Osteoblast (primary cell): ENCODE data around the gene SNCAIP. TPM values are rescaled to one million over a fixed set of nuclear protein-coding genes. Genes with fewer than 3 reads are reported as not detected.
A peak's percentile ranks its signal among the peaks of the same experiment; 100 is the strongest.

Experiments used
- DNase-seq: peaks from one replicate; pipeline ENCODE4 v3.0.0; 2011; ENCODE audit warnings: low spot score, mixed read lengths; ENCODE audit not compliant: insufficient read length; ENCODE audit errors: missing footprints
- H2AFZ ChIP-seq: 2 replicates; pipeline ENCODE4 v1.6.0; 2011; ENCODE audit warnings: mild to moderate bottlenecking, low read length
- H3K27ac ChIP-seq: 2 replicates; pipeline ENCODE4 v1.5.1; 2011; ENCODE audit warnings: mild to moderate bottlenecking, low read depth, low read length, moderate library complexity
- H3K27me3 ChIP-seq: 2 replicates; pipeline ENCODE4 v1.6.0; 2012; ENCODE audit warnings: mild to moderate bottlenecking, control low read depth, inconsistent platforms, low read length, moderate library complexity; ENCODE audit not compliant: insufficient read depth
- H3K36me3 ChIP-seq: 2 replicates; pipeline ENCODE4 v1.5.1; 2011; ENCODE audit warnings: mild to moderate bottlenecking, low read length, control low read depth, moderate library complexity; ENCODE audit not compliant: insufficient read depth
- H3K4me1 ChIP-seq: 2 replicates; pipeline ENCODE4 v1.5.1; 2011; ENCODE audit warnings: mild to moderate bottlenecking, low read length, control low read depth, moderate library complexity; ENCODE audit not compliant: insufficient read depth
- H3K4me2 ChIP-seq: 2 replicates; pipeline ENCODE4 v1.6.0; 2011; ENCODE audit warnings: mild to moderate bottlenecking, low read length; ENCODE audit not compliant: insufficient read depth
- H3K4me3 ChIP-seq: fragments of 200-600 bp; sonication (generic); 3 replicates; pipeline ENCODE4 v1.5.1; 2012; ENCODE audit warnings: mild to moderate bottlenecking, low read length, inconsistent platforms; ENCODE audit not compliant: insufficient read depth
- H3K79me2 ChIP-seq: 2 replicates; pipeline ENCODE4 v1.6.0; 2012; ENCODE audit warnings: mild to moderate bottlenecking, low read length, control low read depth, inconsistent platforms; ENCODE audit not compliant: insufficient read depth
- H3K9me3 ChIP-seq: 2 replicates; pipeline ENCODE4 v1.5.1; 2011; ENCODE audit warnings: low read depth, low read length, control low read depth
- H4K20me1 ChIP-seq: 2 replicates; pipeline ENCODE4 v1.6.0; 2012; ENCODE audit warnings: mild to moderate bottlenecking, low read length, control low read depth; ENCODE audit not compliant: insufficient read depth
- total RNA-seq: library from RNA; depleted of rRNA; stranded (reverse); fragments of >200 nt; gene quantifications from 2 replicates; pipeline ENCODE4 v1.2.3, GENCODE V29; 2012
- TF ChIP-seq, protein P1 (sequence below): IDR thresholded peaks from 2 replicates; pipeline ENCODE4 v1.5.1; 2011; ENCODE audit warnings: mild to moderate bottlenecking, low read depth, low read length, moderate library complexity; ENCODE audit errors: extremely low read depth

Gene SNCAIP
- total RNA-seq, 1 donor = 6.2 TPM

DNA sequence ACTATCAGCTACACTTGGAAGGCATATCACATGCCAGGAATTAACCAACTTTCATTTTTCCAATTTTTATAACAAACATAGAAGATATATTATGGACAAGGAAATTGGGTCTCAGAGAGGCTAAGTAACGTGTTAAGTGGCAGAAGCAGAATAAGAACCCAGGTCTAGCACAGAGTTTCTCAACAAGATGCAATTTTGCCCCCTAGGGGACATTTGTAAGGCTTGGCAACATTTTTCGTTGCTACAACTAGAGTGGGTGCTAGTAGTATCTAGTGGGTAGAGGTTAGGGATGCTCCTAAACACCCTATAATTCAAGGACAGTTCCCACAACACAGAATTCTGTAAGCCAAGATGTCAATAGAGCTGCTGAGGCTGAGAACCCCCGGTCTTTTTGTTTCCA lies 180.6 kb downstream of the SNCAIP start:
- no peaks in the 10 kb centered on the region for H3K27me3 ChIP-seq
- no peaks in the 10 kb centered on the region for H4K20me1 ChIP-seq

DNA sequence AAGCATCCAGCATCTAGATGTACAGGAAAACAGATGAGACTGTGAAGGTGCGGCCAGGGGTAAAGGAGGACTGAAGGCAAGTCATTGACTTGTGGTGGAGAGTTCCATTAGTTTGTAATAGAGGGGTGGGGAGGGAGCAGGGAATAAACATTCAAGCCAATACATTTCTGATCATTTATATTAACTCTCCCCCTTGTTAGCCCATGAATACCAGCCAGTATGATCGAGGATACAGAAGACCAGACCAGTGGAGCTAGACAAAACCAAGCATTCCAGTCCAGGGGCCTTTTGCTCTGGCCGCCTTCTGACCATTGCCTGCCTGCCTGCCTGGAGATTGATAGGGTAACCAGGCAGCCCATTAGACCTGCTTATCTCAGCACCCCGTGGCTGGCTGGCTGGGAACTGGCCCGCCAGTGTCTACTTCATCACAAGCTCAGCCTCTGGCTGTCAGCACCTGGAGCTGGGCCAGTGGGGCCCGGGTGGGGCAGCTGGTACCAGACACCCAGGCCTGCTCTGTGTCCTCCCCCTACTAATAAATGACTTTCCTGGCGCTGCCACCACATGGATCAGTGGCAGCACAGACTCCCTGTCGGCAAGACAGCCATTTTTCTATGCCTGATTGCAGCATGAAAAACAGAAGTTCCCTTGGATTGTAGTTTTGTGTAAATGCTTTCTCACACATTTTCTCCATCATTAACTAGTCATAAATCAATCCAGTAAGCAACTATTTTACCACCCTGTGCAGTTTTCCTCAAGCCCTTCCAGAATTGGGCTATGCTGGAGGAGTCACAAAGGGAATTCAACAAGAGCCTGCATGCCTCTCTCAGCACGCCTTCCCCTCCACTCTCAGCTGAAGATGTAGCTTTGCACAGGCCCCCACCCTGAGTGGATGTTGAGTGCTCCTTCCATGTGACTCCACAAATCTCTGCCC lies 181.3 kb downstream of the SNCAIP start:
- Histone ChIP-seq H2AFZ (no peak overlapping the region), H3K27ac (no peak overlapping the region), H3K36me3 (no peaks in the 10 kb centered on the region), H3K9me3 (no peaks in the 10 kb centered on the region), H3K27me3 (no peaks in the 10 kb centered on the region), H3K4me3 (no peak overlapping the region), H4K20me1 (no peaks in the 10 kb centered on the region), H3K4me2 (no peak overlapping the region), H3K79me2 (no peaks in the 10 kb centered on the region), H3K4me1 (no peaks in the 10 kb centered on the region)
- no peak for DNase-seq
- TF ChIP-seq, protein P1, sequence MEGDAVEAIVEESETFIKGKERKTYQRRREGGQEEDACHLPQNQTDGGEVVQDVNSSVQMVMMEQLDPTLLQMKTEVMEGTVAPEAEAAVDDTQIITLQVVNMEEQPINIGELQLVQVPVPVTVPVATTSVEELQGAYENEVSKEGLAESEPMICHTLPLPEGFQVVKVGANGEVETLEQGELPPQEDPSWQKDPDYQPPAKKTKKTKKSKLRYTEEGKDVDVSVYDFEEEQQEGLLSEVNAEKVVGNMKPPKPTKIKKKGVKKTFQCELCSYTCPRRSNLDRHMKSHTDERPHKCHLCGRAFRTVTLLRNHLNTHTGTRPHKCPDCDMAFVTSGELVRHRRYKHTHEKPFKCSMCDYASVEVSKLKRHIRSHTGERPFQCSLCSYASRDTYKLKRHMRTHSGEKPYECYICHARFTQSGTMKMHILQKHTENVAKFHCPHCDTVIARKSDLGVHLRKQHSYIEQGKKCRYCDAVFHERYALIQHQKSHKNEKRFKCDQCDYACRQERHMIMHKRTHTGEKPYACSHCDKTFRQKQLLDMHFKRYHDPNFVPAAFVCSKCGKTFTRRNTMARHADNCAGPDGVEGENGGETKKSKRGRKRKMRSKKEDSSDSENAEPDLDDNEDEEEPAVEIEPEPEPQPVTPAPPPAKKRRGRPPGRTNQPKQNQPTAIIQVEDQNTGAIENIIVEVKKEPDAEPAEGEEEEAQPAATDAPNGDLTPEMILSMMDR = no peak

More for the DNA sequence above, 180.6 kb downstream of the SNCAIP start:
- peak; percentile 62 for DNase-seq
- H3K9me3 ChIP-seq = no peaks in the 10 kb centered on the region
- TF ChIP-seq, protein P1 = peak; percentile 35
- no peak overlapping the region for H3K27ac ChIP-seq
- no peak overlapping the region for H3K4me3 ChIP-seq
- no peak overlapping the region for H3K4me2 ChIP-seq
- H3K36me3 ChIP-seq = no peaks in the 10 kb centered on the region
- H3K79me2 ChIP-seq = no peaks in the 10 kb centered on the region
- no peaks in the 10 kb centered on the region for H3K4me1 ChIP-seq
- H2AFZ ChIP-seq = no peak overlapping the region

DNA sequence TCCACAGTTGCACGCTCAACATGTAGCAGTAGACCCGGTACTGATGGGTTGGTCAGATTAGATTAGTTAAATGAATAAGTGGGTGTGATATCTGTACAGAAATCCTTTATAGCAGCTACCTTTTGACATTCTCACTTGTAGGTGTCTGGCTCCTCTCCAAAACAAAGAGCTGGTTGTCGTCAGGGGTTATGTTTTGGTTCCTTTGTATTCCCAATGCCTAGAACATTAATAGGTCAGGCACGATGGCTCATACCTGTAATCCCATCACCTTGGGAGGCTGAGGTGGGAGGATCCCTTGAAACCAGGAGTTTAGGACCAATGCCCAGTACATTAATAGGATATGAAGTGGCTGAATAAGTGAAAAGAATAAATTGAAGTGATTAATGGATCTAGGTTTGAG lies 182.1 kb downstream of the SNCAIP start:
- Histone ChIP-seq H3K4me1 (no peaks in the 10 kb centered on the region), H3K79me2 (no peaks in the 10 kb centered on the region), H3K27ac (no peak overlapping the region), H3K27me3 (peaks cover 2% of the 10 kb centered on the region), H4K20me1 (no peaks in the 10 kb centered on the region), H3K4me2 (no peak overlapping the region), H3K9me3 (no peaks in the 10 kb centered on the region), H2AFZ (no peak overlapping the region), H3K4me3 (no peak overlapping the region), H3K36me3 (no peaks in the 10 kb centered on the region)
- DNase-seq = no peak
- TF ChIP-seq, protein P1 = no peak

DNA sequence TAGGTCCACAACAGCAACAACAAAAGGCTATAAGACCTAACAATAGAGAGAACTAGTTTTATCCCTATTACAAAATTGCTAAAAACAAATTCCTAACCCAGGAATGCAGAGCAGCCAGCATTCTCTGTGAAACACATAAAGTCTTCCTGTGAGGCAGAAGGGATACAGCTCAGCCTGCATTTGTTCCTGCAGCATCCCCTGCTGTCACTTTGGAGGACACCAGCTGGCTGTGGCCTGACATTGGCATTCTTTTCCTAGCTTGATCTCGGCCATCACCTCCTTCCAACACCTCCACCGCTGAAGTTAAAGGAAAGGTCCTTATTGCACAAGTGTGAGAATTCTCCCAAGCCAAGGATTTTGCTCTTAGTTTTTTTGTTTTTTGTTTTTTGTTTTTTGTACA lies 186.1 kb downstream of the SNCAIP start:
- DNase-seq = no peak
- no peaks in the 10 kb centered on the region for H3K9me3 ChIP-seq
- H3K27me3 ChIP-seq = peaks cover 5% of the 10 kb centered on the region
- no peak overlapping the region for H3K27ac ChIP-seq
- H4K20me1 ChIP-seq = no peaks in the 10 kb centered on the region
- no peaks in the 10 kb centered on the region for H3K36me3 ChIP-seq
- no peak overlapping the region for H3K4me2 ChIP-seq
- H2AFZ ChIP-seq = no peak overlapping the region
- H3K4me1 ChIP-seq = peaks cover 5% of the 10 kb centered on the region
- TF ChIP-seq, protein P1 = peak; percentile 45
- no peak overlapping the region for H3K4me3 ChIP-seq
- H3K79me2 ChIP-seq = no peaks in the 10 kb centered on the region
